ENCODE data around the gene EP400.

- TF ChIP-seq CTCF (conservative IDR thresholded peaks at IDR 0.05), result no peak
- no peak for TF ChIP-seq ZFX (IDR thresholded peaks at IDR 0.05)
Measured at GRCh38 chr12:131928711-131929580, 20.8 kb upstream of the EP400 start, which contains the start of gene PUS1.
